ENCODE data around the gene PCDHGA4. TPM values are rescaled to one million over a fixed set of nuclear protein-coding genes. Genes with fewer than 3 reads are reported as not detected.
"Not testable (repeated sequence)": the region's sequence is repeated elsewhere in the genome, so short reads cannot be mapped to it uniquely, and the experiment has no call there.

PCDHGA4 gene
- total RNA-seq, 6 experiments from 2014 or later: 0.39 to 1.8 (median 0.73) TPM

DNA sequence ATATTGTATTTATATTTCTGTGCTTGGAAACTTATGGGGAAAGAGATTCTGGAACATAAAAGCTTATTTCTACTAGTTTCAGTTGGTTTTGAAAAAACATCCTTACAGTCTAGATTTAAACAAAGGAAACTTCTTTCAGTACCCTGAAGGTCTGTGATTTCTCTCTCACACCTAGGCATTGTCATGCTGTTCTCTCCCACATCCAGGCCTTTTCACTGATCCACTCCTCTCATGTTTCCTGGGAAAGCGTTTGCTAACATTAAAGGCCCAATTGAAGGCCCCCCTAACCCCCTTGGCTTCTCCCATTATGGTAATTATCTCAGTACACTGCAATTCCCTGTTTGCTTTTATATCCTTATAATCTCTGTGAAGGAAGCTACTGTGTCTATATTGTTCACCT lies 12.0 kb upstream of the PCDHGA4 start:
- TF ChIP-seq, protein P1, sequence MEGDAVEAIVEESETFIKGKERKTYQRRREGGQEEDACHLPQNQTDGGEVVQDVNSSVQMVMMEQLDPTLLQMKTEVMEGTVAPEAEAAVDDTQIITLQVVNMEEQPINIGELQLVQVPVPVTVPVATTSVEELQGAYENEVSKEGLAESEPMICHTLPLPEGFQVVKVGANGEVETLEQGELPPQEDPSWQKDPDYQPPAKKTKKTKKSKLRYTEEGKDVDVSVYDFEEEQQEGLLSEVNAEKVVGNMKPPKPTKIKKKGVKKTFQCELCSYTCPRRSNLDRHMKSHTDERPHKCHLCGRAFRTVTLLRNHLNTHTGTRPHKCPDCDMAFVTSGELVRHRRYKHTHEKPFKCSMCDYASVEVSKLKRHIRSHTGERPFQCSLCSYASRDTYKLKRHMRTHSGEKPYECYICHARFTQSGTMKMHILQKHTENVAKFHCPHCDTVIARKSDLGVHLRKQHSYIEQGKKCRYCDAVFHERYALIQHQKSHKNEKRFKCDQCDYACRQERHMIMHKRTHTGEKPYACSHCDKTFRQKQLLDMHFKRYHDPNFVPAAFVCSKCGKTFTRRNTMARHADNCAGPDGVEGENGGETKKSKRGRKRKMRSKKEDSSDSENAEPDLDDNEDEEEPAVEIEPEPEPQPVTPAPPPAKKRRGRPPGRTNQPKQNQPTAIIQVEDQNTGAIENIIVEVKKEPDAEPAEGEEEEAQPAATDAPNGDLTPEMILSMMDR (IDR thresholded peaks at IDR 0.05): no peak
- no peak for TF ChIP-seq POLR2A (IDR thresholded peaks at IDR 0.05)
- DNase-seq: no peak
- Histone ChIP-seq H3K4me3 (no peak overlapping the region), H3K27ac (no peak overlapping the region), H3K4me1 (no peaks in the 10 kb centered on the region), H3K36me3 (no peaks in the 10 kb centered on the region), H3K27me3 (no peaks in the 10 kb centered on the region), H3K9me3 (peaks cover 0 to 4% (median 0%) of the 10 kb centered on the region in 4 donors)
- no peak for ATAC-seq
- intact Hi-C loops (cut with DNase I): no loop called here
- WGBS (ENCODE audit: insufficient coverage, low coverage, low lambda C conversion rate, missing lambda C conversion rate): 31% methylated on average over 1 of the region's 1 CpG

GRCh38 chr5:141343242-141343952 lies 11.4 kb upstream of the PCDHGA4 start, which contains the start of gene PCDHGA3:
Gene PCDHGA3 (plus strand): TSS chr5:141343829. CDS start chr5:141344034, 205 bp downstream.
- no peak for DNase-seq
- TF ChIP-seq, protein P1 (IDR thresholded peaks at IDR 0.05): peak in 3 of 4 donors; percentile 13 to 22 (median 22)
- no peak for TF ChIP-seq POLR2A (IDR thresholded peaks at IDR 0.05)
- peaks cover 0 to 4% (median 0%) of the 10 kb centered on the region in 4 donors for H3K9me3 ChIP-seq
- intact Hi-C loops (cut with DNase I): no loop called here
- H3K27ac ChIP-seq: no peak within 1 kb of the TSS
- no peaks in the 10 kb centered on the region for H3K4me1 ChIP-seq
- peak in 2 of 4 donors; percentile 41 to 43 for ATAC-seq
- no peaks in the 10 kb centered on the region for H3K36me3 ChIP-seq
- no peaks in the 10 kb centered on the region for H3K27me3 ChIP-seq
- 15% methylated on average over 9 of the region's 9 CpGs for WGBS (ENCODE audit: insufficient coverage, low coverage, low lambda C conversion rate, missing lambda C conversion rate)
- H3K4me3 ChIP-seq: peak within 1 kb of the TSS in 2 of 3 donors; percentile 18 to 24

- Histone ChIP-seq H3K27me3 (no peaks in the 10 kb centered on the region), H3K4me3 (peak overlapping the region in 2 of 3 donors; percentile 18 to 24), H3K36me3 (no peaks in the 10 kb centered on the region), H3K4me1 (no peaks in the 10 kb centered on the region), H3K9me3 (peaks cover 0 to 4% (median 0%) of the 10 kb centered on the region in 4 donors), H3K27ac (no peak overlapping the region)
- 23% methylated on average over 13 of the region's 31 CpGs for WGBS (ENCODE audit: insufficient coverage, low coverage, low lambda C conversion rate, missing lambda C conversion rate)
- TF ChIP-seq, protein P1 (IDR thresholded peaks at IDR 0.05): peak in 1 of 4 donors; percentile 2
- no peak for TF ChIP-seq POLR2A (IDR thresholded peaks at IDR 0.05)
- intact Hi-C loops (cut with DNase I): no loop called here
- ATAC-seq: no peak
- DNase-seq: no peak
Measured at GRCh38 chr5:141343953-141344463, 10.8 kb upstream of the PCDHGA4 start.

- ATAC-seq: no peak
- 54% methylated on average over 8 of the region's 20 CpGs for WGBS (ENCODE audit: insufficient coverage, low coverage, low lambda C conversion rate, missing lambda C conversion rate)
- intact Hi-C loops (cut with DNase I): no loop called here
- no peak overlapping the region for H3K4me3 ChIP-seq
- peak in 1 of 3 donors; percentile 31 for DNase-seq
- H3K27ac ChIP-seq: no peak overlapping the region
- H3K4me1 ChIP-seq: no peaks in the 10 kb centered on the region
- no peaks in the 10 kb centered on the region for H3K36me3 ChIP-seq
- TF ChIP-seq POLR2A (IDR thresholded peaks at IDR 0.05): no peak
- TF ChIP-seq, protein P1 (IDR thresholded peaks at IDR 0.05): no peak
- no peaks in the 10 kb centered on the region for H3K27me3 ChIP-seq
- H3K9me3 ChIP-seq: peaks cover 0 to 4% (median 0%) of the 10 kb centered on the region in 4 donors
Measured at GRCh38 chr5:141345327-141345726, 9.5 kb upstream of the PCDHGA4 start.

GRCh38 chr5:141346017-141346416 lies 8.8 kb upstream of the PCDHGA4 start:
- H3K4me3 ChIP-seq; DNase-seq; H3K9me3 ChIP-seq; H3K27me3 ChIP-seq; H3K36me3 ChIP-seq; intact Hi-C loops (cut with DNase I); H3K27ac ChIP-seq; ATAC-seq; H3K4me1 ChIP-seq: not testable (repeated sequence)
- 41% methylated on average over 8 of the region's 35 CpGs for WGBS (ENCODE audit: insufficient coverage, low coverage, low lambda C conversion rate, missing lambda C conversion rate)

All from right lobe of liver (tissue), 6 donors.